ENCODE results near the gene CFAP107. TPM values are rescaled to one million over a fixed set of nuclear protein-coding genes. Genes with fewer than 3 reads are reported as not detected.
"Not testable (repeated sequence)": the region's sequence is repeated elsewhere in the genome, so short reads cannot be mapped to it uniquely, and the experiment has no call there.

The CFAP107 gene
- total and polyA plus RNA-seq, 2 donors (not counting 1 experiment from before 2014, with no cell fraction given) = not detected

- ChIA-PET POLR2A (no interaction called here), CTCF (no interaction called here)
- no peaks in the 10 kb centered on the region for H3K9me3 Mint-ChIP-seq (ENCODE audit: insufficient read depth)
- 96% methylated on average over 8 of the region's 8 CpGs for WGBS (ENCODE audit: insufficient coverage)
- DNase-seq (no peak), ATAC-seq (ENCODE audit: low read depth) (no peak)
- H3K4me2 ChIP-seq (replicated peaks; ENCODE audit: low read depth, low read length, poor library complexity, severe bottlenecking) = no peak overlapping the region
- peaks cover 46% of the 10 kb centered on the region for H3K27me3 Mint-ChIP-seq
- H3K27me3 ChIP-seq (replicated peaks in 1 of 4; ENCODE audit: control extremely low read depth in 1 of 4, control insufficient read depth in 3 of 4, insufficient read depth in 4 of 4, low read length in 3 of 4) = no peaks in the 10 kb centered on the region
- H3K36me3 ChIP-seq (replicated peaks in 1 of 2; ENCODE audit: control extremely low read depth in 1 of 2, control insufficient read depth in 1 of 2, extremely low read depth in 1 of 2, insufficient read depth in 2 of 2, low read length in 1 of 2) = no peaks in the 10 kb centered on the region
- no peak overlapping the region for H3K4me3 Mint-ChIP-seq
- TF ChIP-seq CTCF (IDR thresholded peaks at IDR 0.05) (no peak), EZH2 (IDR thresholded peaks at IDR 0.05; ENCODE audit: borderline replicate concordance, insufficient read depth, low read depth, low read length, poor library complexity, severe bottlenecking) (no peak)
- no peak overlapping the region for H3K27ac ChIP-seq (ENCODE audit: low read length in 2 of 2)
- H2AFZ ChIP-seq (ENCODE audit: insufficient read depth, low read depth, low read length, poor library complexity, severe bottlenecking) = no peak overlapping the region
- no peaks in the 10 kb centered on the region for H3K9me3 ChIP-seq (ENCODE audit: control extremely low read depth in 1 of 3, control insufficient read depth in 2 of 3, insufficient read depth in 1 of 3, low read length in 2 of 3)
- H3K4me1 ChIP-seq (ENCODE audit: control insufficient read depth in 2 of 2, insufficient read depth in 2 of 2, low read length in 2 of 2) = no peaks in the 10 kb centered on the region
- intact Hi-C loops (cut with micrococcal nuclease) = no loop called here
- no peaks in the 10 kb centered on the region for H3K4me1 Mint-ChIP-seq
- no peaks in the 10 kb centered on the region for H4K20me1 ChIP-seq (ENCODE audit: control insufficient read depth, insufficient read depth, low read length, poor library complexity, severe bottlenecking)
- H3K4me3 ChIP-seq (ENCODE audit: control extremely low read depth in 1 of 5, extremely low read depth in 1 of 5, insufficient read depth in 1 of 5, low read depth in 2 of 5, low read length in 4 of 5) = no peak overlapping the region
- H3K79me2 ChIP-seq (ENCODE audit: control insufficient read depth, insufficient read depth, low read length) = no peaks in the 10 kb centered on the region
- no peak overlapping the region for H3K9ac ChIP-seq (ENCODE audit: low read length)
- no peak overlapping the region for H3K27ac Mint-ChIP-seq
These were observed 33.1 kb upstream of the CFAP107 start for GRCh38 chr1:12712929-12713328.

GRCh38 chr1:12713651-12714050, 32.3 kb upstream of the CFAP107 start:
- H3K4me2 ChIP-seq (replicated peaks; ENCODE audit: low read depth, low read length, poor library complexity, severe bottlenecking); H3K36me3 ChIP-seq (replicated peaks in 1 of 2; ENCODE audit: control extremely low read depth in 1 of 2, control insufficient read depth in 1 of 2, extremely low read depth in 1 of 2, insufficient read depth in 2 of 2, low read length in 1 of 2); H3K27me3 ChIP-seq (replicated peaks in 1 of 4; ENCODE audit: control extremely low read depth in 1 of 4, control insufficient read depth in 3 of 4, insufficient read depth in 4 of 4, low read length in 3 of 4); H3K27ac ChIP-seq (ENCODE audit: low read length in 2 of 2); H3K27ac Mint-ChIP-seq; H4K20me1 ChIP-seq (ENCODE audit: control insufficient read depth, insufficient read depth, low read length, poor library complexity, severe bottlenecking); POLR2A ChIA-PET; H2AFZ ChIP-seq (ENCODE audit: insufficient read depth, low read depth, low read length, poor library complexity, severe bottlenecking); H3K9me3 ChIP-seq (ENCODE audit: control extremely low read depth in 1 of 3, control insufficient read depth in 2 of 3, insufficient read depth in 1 of 3, low read length in 2 of 3); H3K4me1 ChIP-seq (ENCODE audit: control insufficient read depth in 2 of 2, insufficient read depth in 2 of 2, low read length in 2 of 2); H3K4me3 Mint-ChIP-seq; H3K4me1 Mint-ChIP-seq; DNase-seq; CTCF ChIA-PET; H3K9me3 Mint-ChIP-seq (ENCODE audit: insufficient read depth); H3K9ac ChIP-seq (ENCODE audit: low read length); H3K79me2 ChIP-seq (ENCODE audit: control insufficient read depth, insufficient read depth, low read length); intact Hi-C loops (cut with micrococcal nuclease); ATAC-seq (ENCODE audit: low read depth); H3K4me3 ChIP-seq (ENCODE audit: control extremely low read depth in 1 of 5, extremely low read depth in 1 of 5, insufficient read depth in 1 of 5, low read depth in 2 of 5, low read length in 4 of 5): not testable (repeated sequence)
- 85% methylated on average over 4 of the region's 5 CpGs for WGBS (ENCODE audit: insufficient coverage)
- H3K27me3 Mint-ChIP-seq = peaks cover 46% of the 10 kb centered on the region

Data from B cell (primary cell).